Fibroblast of villous mesenchyme (primary cell): ENCODE data around the gene PLXDC2. TPM values are rescaled to one million over a fixed set of nuclear protein-coding genes. Genes with fewer than 3 reads are reported as not detected.

Experiments
- DNase-seq: peaks from one replicate; pipeline ENCODE4 v3.0.0-alpha.2; 2010; ENCODE audit warnings: low read depth
- H3K4me3 ChIP-seq: 2 replicates; pipeline ENCODE4 v1.5.1; 2011; ENCODE audit warnings: low read depth, mild to moderate bottlenecking, low read length
- CTCF ChIP-seq: IDR thresholded peaks from 2 replicates; pipeline ENCODE4 v1.5.1; 2012; ENCODE audit warnings: low read depth, mild to moderate bottlenecking, low read length; ENCODE audit not compliant: insufficient read depth
- total RNA-seq: library from RNA; depleted of rRNA; stranded (reverse); fragments of >200 nt; gene quantifications from 2 replicates; pipeline ENCODE4 v1.2.3, GENCODE V29; 2012

Gene PLXDC2
- total RNA-seq, 1 donor: 19.0 TPM

GRCh38 chr10:20146004-20146403, 329.8 kb downstream of the PLXDC2 start:
- DNase-seq: no peak
- TF ChIP-seq CTCF: no peak
- no peak overlapping the region for H3K4me3 ChIP-seq

DNA sequence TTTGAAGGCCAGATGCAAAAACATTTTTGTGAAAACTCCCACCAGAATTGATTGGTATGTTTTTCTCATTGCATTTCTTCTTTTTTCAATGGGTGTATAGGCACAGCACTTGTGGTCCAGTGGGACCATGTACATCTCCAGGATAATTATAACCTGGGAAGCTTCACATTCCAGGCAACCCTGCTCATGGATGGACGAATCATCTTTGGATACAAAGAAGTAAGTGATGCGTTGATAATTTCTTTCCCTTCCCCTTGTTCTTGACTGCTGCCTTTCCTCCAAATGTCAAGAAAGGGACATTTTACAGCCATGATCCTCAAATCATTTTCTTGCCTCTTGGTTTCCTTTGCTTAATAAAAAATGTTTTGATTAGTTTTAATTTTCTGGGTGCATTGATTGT, 331.5 kb downstream of the PLXDC2 start:
- DNase-seq: no peak
- TF ChIP-seq CTCF: no peak
- no peak overlapping the region for H3K4me3 ChIP-seq

DNA sequence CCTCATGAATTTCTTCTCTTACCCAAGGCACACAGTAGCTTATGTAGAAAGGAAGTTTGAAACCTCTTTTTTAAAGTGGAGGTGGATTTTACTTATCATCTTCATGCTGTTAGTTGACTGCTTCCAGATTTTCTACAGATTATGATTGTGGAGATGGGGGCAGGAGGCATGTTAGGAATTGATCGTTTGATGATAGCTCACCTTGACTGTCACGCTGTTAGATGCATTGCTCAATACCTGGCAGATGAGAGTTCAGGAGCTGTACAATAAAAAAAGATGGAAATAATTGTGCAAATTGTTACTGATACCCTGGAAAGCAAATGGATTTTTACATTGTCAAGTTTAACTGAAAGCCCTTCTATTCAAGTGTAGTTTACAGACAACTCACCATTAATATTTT, 340.3 kb downstream of the PLXDC2 start:
- DNase-seq: no peak
- H3K4me3 ChIP-seq: no peak overlapping the region
- TF ChIP-seq CTCF: no peak

DNA sequence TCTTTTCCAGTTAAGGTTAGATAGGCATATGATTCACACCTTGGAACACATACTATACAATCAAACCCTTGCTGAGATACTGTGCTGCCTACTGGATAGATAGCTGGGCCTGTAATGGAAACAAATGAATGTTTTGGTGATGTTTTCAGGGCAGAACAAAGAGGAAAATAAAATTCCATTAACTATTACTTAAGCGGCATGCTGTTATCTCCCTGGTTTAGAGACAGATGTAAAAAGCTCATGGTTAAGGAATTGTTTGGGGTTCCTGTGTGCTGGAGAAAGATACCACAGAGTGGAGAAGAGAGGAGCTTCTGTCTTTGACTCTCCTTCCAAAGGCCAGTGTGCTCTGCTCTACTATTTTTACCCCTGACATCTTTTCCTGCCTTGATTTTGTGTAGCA, 341.1 kb downstream of the PLXDC2 start:
- no peak for TF ChIP-seq CTCF
- DNase-seq: no peak
- H3K4me3 ChIP-seq: no peak overlapping the region

GRCh38 chr10:20158086-20158485, 341.9 kb downstream of the PLXDC2 start:
- no peak overlapping the region for H3K4me3 ChIP-seq
- DNase-seq: no peak
- TF ChIP-seq CTCF: no peak

DNA sequence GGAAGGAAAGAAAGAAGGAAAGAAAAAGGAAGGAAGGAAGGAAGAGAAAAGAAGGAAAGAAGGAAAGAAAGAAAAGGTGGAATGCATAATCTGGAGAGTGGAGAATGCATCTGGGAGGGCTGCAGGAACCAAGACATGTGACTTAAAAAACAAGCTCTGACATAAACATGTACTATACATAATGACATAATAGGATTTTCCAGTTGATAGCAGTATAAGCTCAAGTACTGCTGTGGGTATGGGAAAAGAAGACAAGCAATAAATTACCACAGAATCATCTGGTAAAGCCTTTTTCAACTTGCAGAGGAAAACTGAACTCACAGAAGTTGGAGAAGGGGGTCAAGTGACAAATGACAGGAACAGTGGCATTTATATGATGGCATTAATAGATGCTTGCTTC, 345.9 kb downstream of the PLXDC2 start:
- H3K4me3 ChIP-seq: no peak overlapping the region
- TF ChIP-seq CTCF: no peak
- no peak for DNase-seq

GRCh38 chr10:20166096-20166675, 350.0 kb downstream of the PLXDC2 start:
- no peak for TF ChIP-seq CTCF
- DNase-seq: no peak
- no peak overlapping the region for H3K4me3 ChIP-seq
